Stimulated activated CD4-positive, alpha-beta T cell treated with anti-CD3 and anti-CD28 coated beads, Interleukin-1b, Interleukin-23, amount 100 ng/mL, for 4 hours (primary cell): Measurements from ENCODE around the gene STAB1.
A peak's percentile ranks its signal among the peaks of the same experiment; 100 is the strongest.

ENCODE experiments used
- DNase-seq, 2 donors: peaks; one replicate each; pipeline ENCODE4 v3.0.0-alpha.2; 2020; ENCODE audit warnings: low read depth in 2 of 2

STAB1 gene

GRCh38 chr3:52534281-52535183 is 39.4 kb downstream of the STAB1 start:
- no peak for DNase-seq

- no peak for DNase-seq
Observed at GRCh38 chr3:52535411-52536111, 40.4 kb downstream of the STAB1 start.

GRCh38 chr3:52536112-52536368 is 40.9 kb downstream of the STAB1 start:
- DNase-seq, result no peak

- peak; percentile 93 to 97 for DNase-seq
Observed at GRCh38 chr3:52536369-52537164, 41.4 kb downstream of the STAB1 start, which contains the start of gene UQCC5. TSS of gene UQCC5 (plus strand) at chr3:52536605. CDS start at chr3:52536756, 151 bp downstream.

- no peak for DNase-seq
Observed at GRCh38 chr3:52537165-52537620, 42.1 kb downstream of the STAB1 start.

GRCh38 chr3:52537726-52538421 is 42.7 kb downstream of the STAB1 start:
- DNase-seq, result no peak

- no peak for DNase-seq
Observed at GRCh38 chr3:52539010-52539653, 44.0 kb downstream of the STAB1 start.

- no peak for DNase-seq
Observed at GRCh38 chr3:52541050-52541449, 45.9 kb downstream of the STAB1 start.

- DNase-seq, result no peak
Observed at GRCh38 chr3:52544937-52545336, 49.8 kb downstream of the STAB1 start.

- DNase-seq, result no peak
Observed at GRCh38 chr3:52546111-52546901, 51.2 kb downstream of the STAB1 start.

GRCh38 chr3:52547143-52547542 is 52.0 kb downstream of the STAB1 start:
- no peak for DNase-seq

- no peak for DNase-seq
Observed at GRCh38 chr3:52551118-52551517, 56.0 kb downstream of the STAB1 start.

GRCh38 chr3:52552089-52552488 is 57.0 kb downstream of the STAB1 start:
- DNase-seq, result no peak

- DNase-seq, result no peak
Observed at GRCh38 chr3:52554026-52554755, 59.1 kb downstream of the STAB1 start.

GRCh38 chr3:52555056-52555455 is 59.9 kb downstream of the STAB1 start:
- DNase-seq, result no peak

- DNase-seq, result no peak
Observed at GRCh38 chr3:52557011-52557960, 62.1 kb downstream of the STAB1 start.

- no peak for DNase-seq
Observed at GRCh38 chr3:52558436-52558835, 63.3 kb downstream of the STAB1 start.

- DNase-seq, result no peak
Observed at GRCh38 chr3:52561028-52561747, 66.0 kb downstream of the STAB1 start.
